Limb (tissue), 2 donors: ENCODE results near the gene STAB2.

Experiments
- DNase-seq, 2 donors: peaks; one replicate each; pipeline ENCODE4 v3.0.0-alpha.2; 2016; ENCODE audit errors: extremely low spot score in 2 of 2

Gene STAB2

DNA sequence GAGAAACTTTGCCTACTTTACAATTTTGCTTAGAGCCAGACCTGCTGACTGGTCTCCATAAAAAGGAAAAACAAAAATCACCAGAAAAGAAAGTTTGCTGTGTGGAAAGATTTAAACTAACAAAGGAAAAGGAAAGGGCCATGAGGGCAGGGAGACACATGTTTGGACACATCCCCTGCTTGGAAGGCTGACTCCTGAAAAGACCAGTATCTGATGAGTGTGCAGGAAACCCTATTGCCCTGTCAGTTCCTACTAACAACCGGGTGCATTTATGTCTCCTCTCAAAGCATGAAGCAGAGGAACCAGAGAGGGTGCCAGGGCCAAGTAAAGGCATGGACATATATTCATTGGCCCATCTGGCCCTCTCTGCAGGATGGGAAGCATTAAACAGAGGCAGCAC is 7.0 kb upstream of the STAB2 start:
- no peak for DNase-seq

DNA sequence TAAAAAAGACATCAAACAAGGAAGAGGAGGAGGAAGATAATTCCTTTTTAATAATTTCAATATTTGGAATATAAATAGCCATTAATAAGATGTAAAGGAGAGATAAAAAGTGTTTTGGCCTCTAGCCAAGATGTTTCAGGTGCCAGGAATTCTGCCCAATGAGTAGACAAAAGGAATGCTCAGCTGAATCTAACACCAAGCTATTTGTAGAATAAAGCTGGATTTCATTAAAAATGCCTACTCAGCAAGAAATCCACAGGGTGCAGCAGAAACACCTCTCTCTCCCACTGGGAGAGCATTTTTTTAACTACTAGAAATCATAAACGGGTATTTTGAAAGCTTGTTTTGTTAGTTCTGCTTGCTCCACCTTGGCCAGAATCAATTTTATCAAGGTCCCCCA is 4.1 kb upstream of the STAB2 start:
- no peak for DNase-seq

DNA sequence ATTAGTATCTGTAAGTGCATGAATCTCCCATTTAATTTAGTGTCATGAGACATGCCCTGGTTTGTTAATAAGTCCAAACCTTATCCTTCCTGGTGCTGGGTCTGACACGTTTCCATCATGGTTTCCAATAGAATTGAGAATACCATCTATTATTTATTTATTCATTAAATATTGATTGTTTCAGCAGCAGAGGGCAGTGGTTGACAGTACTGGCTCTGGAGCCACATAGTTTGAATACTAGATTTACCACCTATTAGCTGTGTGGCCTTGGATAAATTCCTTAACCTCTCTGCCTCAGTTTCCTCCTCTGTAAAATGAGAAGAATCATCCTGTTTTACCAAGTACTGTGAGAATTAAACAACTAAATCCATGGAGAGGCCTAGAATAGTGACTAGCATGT is 941 bp upstream of the STAB2 start:
- DNase-seq, result no peak

DNA sequence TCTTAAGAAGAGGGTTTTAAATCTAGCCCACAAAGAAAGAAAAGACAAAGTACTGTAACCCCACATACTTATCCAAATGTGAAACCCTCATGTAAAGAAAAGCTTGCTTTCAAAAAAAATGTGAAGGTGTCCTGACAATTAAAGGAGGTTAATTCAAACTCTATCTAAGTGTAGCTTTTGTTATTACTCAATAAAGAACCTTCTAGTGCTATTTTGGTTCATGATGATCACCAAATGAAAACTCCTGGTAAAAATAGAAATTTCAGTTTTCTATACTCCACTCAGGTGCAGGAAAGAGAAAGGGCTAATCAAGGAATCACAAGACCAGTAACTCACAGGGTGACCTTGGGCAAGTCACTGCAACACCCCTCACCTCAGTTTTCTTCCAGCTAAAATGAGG is 1.6 kb downstream of the STAB2 start:
- DNase-seq, result no peak

DNA sequence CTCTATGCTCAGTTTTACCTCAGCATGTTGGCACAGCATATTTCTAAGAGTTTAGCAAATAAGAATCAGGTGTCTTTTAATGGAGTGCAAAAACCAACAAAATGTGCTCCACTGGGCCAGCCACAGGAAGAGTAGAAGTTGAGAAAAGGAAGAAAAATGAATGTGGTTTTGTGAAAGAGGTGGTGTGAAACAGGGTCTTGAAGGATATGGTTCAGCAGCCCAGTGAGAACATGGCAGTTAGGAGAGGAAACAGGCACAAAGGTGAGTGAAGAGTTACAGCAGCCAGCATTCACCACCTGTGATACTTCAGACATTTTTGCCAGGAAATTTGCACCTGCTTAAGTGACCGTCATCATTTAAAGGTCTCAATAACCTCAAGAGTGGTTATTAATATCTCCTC is 2.4 kb downstream of the STAB2 start:
- DNase-seq, result no peak

DNA sequence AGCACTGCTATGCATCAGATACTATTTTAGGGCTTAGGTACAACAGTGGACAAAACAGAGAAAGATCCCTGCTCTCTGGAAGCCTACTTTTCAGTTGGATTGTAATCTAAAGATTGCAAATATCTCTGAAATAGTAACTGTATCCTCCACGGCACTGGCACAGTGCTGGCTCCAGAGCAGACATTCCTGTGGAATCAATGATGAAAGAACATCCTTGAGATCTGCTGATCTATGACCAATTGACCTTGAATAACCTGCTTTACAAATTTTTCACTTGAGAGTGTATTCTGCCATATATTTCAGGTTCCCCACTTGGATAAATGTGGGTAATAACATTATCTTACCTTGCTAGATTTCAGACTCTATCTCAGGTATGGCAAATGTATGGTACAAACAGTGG is 3.2 kb downstream of the STAB2 start:
- no peak for DNase-seq

DNA sequence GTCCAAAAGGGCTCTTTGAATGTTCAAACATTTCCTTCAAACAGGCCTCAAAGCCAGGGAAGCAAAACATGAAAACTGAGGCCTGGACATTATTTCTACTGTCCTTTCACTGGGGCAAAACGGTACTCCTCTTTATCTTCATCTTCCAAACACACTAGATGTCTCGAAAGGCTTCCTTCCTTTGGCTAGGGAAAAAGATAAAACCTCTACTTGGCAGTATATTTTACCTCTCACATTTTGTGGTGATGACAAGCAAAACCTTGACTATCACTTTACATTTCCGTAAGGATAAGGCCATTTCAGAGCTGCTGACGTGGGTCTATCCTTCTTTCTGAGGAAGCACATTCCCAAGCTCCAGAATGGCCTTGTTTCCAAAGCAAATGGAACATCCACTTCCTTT is 9.9 kb downstream of the STAB2 start:
- no peak for DNase-seq

DNA sequence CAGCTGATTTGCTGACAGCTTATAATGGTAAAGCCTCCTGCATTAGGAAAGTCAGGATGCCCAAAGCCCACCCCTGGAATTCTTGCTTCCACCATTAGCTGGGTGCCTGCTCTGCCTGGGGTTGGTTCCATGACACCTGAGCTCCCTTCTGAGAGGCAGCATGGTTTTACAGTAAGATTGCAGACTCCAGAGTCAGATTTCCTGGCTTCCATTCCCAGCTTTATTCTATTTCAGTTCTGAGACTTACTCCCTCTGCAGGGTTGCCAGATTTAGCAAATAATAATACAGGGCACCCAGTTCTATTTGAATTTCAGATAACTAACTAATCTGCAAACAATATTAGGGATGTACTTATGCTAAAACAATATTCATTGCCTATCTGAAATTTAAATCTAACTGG is 12.2 kb downstream of the STAB2 start:
- no peak for DNase-seq

DNA sequence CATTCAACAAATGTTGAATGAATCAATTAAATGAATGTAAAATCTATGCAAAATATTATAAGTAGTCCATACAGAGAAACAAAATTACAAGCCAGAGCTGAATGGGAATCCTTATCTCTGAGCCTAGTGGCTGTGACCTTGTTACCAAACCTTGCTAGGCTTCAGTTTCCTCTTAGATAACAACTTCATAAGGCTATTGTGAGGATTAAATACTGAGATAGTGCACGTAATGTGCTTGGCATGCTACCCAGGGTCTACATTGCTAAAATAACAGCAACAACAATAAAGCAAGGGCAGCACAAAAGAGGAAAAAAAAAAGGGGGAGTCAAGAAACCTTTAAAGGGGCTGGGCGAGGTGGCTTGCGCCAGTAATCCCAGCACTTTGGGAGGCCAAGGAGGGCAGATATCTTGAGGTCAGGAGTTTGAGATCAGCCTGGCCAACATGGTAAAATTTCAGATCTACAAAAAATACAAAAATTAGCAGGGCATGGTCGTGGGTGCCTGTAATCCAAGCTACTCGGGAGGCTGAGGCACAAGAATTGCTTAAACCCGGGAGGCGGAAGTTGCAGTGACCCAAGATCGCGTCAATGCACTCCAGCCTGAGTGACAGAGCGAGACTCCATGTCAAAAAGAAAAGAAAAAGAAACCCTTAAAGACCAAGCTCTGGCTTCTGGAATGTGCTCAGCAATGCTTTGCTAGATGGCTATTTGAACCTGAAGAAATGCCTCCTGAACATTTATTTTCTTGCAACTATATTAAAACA is 14.1 kb downstream of the STAB2 start:
- no peak for DNase-seq

DNA sequence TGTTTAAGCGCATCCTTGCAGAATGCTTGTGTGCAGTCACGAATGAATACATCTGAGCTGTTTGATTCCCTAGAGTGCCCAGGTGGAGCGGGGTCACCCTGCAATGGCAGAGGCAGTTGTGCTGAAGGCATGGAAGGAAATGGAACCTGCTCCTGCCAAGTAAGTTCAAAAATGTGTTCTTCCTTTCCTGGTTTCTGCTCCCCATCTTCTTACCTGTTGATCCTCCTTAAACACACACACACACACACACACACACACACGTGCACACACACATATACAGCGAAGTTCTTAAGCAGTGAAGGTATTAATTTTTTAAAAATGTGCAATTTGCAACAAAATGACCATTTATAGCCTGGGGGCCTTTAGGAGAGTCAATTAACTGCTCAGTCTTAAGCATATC is 33.3 kb downstream of the STAB2 start:
- DNase-seq, result no peak

DNA sequence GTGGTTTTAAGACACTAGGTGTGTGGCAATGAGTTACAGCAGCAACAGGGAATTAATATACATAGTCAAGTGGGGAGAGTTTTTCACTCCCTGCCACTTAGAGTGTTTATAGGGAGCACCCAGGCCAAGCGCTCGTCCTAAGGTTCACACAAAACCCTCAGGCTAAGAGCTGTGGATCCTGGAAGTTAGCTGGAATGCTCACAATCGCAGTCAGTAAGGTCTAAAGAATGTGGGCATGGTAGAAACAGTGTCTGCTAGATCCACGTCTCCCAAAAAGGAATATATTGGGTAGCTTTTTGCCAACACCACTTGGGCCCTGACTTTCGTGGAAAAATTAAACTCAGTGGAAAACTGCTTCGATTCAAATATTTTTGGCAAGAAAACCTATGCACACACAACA is 36.6 kb downstream of the STAB2 start:
- DNase-seq, result no peak

DNA sequence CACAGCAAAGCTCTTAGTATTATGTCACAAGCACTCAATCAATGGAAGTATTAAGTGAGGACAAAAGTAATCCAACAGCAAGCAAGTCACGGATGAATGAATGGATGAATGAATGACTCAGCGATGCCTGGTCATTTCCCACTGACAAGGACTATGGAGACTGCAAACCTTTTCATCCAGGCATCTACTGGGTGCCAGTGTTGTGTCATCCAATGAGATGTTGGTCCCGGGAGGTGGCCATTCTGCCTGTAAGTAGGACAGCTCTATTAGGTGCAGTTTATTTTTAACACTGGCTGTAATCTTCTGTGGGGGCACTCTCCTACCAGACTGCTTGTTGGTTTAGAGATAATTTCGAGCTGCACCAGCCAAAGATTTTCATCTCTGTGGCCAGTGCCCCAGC is 39.4 kb downstream of the STAB2 start:
- DNase-seq, result peak in 1 of 2 donors; percentile 67

DNA sequence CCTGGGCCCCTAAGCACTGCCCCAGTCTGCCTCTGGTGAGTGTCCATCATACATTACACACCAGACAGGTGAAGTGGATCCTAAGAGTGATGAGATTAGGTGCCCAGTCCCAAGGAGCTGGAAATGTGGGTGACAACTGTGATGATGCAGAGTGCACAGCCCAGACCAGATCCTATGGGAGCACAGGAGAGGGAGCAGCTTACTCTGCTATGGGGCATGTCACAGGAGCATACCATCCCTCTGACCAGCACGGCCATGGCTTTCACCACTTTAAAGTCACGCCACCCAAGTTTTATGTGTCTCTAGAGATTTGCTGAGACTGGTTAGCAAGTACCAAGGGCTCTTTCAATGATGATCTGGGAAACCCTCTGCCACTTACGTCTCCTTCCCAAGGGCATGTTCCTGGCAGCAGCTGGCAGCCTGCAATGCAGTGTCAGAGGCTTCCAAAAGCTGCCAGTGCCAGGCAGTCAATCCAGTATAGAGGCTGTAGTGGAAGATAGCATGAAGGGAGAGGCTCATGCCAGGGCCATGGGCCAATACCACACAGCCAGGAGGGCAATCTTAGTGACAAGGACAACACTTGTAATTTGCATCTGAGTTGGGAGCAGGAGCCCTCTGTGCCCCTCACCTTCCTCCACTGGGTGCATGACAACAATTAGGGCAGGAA is 40.2 kb downstream of the STAB2 start:
- no peak for DNase-seq

DNA sequence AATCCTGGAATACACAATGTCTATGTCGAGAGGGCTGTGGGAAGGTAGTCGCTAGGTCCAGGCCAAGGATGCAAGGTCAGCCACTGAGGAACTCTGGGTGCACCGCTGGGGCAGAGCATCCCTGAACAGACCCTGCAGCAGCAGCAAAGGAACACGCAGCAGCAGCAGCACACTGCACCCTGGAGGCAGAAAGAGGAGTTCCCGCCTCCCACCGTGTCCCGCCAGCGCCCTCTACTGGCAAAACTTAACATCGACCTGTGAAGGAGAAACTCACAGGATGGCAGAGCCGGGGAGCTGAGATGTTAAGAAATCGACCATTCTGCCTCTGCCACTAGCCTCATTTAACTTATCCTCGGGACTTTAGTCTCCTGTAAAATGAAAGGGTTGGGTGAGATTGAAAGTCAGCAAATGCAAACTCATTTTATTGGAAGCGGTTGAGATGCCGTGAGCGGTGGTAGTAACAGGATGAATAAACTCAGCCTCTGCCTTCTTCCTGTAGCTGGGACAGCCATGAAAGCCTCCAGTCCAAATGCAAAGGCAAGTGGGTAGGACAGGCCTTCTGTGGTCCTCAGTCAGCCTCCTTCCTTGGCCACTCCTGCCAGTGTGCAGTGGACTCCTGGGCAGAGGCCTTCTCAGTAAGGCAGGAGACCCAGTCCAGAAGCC is 45.6 kb downstream of the STAB2 start:
- DNase-seq, result peak in 1 of 2 donors; percentile 43

DNA sequence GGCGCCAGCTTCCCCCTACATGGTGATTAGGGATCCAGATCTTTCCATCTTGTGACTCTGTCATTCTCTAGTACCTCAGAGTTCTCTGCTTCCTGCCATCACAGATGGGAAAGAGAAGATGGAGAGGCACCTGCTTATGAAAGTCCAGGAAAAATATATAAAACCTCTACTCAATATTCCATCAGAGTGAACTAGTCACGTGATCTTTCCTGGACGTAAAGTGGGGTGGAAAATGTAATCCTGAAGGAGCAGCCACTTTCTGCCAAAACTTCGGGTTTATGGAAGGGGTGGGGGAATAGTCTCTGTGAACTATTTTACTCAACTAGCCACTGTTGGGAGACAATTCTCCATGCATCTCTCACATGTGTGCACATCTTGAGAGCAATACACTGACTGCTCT is 47.7 kb downstream of the STAB2 start:
- no peak for DNase-seq

DNA sequence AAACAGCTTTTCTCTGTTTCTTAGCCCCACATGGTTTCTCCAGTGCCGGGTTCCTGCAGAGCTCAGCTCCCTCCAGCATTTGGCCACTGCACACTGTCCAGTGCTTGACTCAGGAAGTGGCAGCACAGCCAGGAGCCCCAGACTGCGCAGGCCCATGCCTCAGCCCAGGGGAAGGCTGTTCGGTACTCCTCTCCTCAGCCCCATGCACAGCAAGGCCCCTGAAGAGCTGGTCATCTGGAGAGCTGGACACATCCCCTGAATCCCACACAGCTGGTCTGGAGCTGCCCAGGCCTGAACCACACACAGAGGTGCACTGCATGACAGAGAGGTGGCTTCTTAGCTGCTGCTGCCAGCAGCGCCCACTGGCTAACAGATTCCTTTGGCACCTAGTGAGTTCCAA is 48.3 kb downstream of the STAB2 start:
- no peak for DNase-seq

DNA sequence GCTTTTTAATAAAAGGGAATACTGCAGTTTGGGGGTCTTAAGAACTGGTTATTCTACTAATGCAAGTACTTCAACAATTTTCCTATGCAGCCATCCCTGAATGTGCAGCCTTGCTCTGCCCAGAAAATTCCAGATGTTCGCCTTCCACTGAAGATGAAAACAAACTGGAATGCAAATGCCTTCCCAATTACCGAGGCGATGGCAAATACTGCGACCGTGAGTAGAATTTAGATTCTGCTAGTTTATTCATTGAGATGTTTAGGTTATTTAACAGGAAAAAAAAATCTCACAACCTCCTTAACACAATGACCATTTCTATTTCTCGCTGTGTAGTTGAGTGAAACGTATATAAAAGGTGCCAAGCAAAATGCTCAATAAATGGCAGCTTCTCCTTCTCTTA is 49.9 kb downstream of the STAB2 start:
- DNase-seq, result no peak

DNA sequence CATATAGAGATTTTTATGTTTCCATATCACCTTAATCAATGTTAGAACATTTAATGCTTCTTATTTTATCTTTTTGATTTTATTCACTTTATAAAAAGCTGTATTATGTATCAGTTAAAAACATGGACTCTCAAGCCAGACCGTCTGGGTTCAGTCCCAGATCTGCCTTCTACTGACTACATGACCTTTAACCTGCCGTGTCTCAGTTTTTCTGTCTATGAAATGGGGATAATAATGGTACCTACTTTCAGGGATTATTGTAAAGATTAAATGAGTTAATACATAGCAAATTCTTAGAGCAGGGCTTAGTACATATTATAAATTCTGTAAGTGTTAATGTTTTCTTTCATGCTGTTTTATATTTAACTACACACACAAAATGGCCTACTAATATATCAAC is 50.4 kb downstream of the STAB2 start:
- no peak for DNase-seq

DNA sequence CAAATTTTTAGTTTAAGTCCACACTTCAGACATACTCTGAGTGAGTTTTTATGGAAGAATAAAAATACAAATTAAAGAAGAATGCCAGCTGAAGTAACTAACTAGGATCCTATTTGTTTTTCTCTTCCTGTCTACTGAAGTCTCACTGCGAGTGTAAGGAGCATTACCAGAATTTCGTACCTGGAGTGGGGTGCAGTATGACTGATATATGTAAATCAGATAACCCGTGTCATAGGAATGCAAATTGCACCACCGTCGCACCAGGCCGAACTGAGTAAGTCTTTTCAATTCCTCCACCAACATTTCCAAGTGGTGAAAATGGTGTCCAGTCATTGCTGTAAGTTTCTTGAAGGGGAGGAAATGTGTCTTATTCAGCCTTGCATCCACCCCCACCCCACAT is 52.9 kb downstream of the STAB2 start:
- no peak for DNase-seq

DNA sequence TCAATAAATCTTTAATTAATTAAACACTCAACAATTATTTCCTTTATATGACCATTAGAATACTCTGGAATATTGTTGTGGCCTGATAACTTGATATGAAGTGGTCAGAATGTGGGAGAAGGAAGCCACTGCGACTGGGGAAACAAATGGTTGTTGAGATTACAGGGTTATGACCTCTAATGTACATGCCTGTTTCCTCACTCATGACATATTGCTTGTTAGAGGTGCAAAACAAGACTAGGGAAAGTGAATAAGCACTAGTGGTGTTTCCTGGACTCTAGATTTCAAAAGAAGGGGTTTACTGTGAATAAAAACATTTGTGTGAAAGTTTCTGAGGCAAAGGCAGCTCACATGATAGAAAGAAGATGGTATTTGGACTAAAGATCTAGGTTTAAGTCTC is 53.3 kb downstream of the STAB2 start:
- no peak for DNase-seq

DNA sequence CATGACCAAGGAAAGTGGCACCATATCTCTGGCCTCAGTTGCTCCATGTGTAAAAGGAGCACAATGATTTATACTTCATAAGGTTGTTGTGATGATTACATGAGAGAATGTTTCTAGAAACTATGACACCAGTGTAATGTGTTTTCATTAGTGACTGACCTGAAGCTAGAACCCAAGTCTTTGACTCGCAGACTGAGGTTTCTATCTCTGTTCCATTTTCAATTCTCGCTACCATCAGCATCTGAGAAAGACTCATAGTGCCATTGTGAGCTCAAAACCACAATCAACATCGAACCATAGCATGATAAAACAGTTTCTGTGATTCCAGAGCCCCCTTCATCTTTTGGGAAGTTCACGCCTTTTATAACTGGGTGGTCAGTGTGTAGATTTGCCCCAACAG is 53.8 kb downstream of the STAB2 start:
- DNase-seq, result no peak

DNA sequence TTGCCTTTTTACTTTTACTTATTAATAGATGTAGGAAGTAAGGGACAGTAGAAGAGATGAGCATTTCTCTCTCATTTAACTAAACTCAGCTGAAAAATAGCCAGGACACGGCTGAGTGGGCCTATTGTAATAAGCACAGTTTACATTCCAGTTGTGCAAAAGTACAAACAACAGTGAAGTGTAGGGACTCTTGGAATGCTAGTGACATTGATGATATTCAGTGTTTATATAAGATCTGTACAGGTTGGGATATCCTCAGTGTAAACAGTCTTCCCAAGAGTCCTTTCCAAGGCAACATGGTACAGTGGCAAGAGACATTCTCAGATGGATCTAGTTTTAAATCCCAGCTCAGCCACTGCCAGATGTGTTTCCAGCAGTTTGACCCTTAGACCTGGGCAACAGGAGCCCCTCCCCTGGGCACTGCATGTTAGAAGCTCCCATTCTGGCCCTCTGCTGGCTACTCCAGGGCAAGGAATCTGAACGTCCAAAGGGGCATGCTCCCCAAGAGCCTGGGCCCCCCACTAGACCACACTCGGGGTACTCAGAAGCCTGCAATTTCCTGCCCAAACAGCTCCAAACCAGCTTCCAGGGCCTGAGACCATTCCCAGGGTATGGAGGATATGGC is 55.3 kb downstream of the STAB2 start:
- DNase-seq, result no peak
